Endothelial cell of umbilical vein (primary cell): ENCODE results near the gene ASMTL. TPM values are rescaled to one million over a fixed set of nuclear protein-coding genes. Genes with fewer than 3 reads are reported as not detected.

Experiments
- BruUV-seq: library from RNA; stranded (reverse); fragments of 400-500 nt; replicated peaks from 2 replicates; lab custom pipeline; 2021; lab: Mats Ljungman, UMichigan
- CTCF ChIA-PET: fragments of 300-600, 350-600 bp; sonication (Branson Sonifier 250); formaldehyde crosslinking; loops from one replicate; lab custom pipeline; 2021; ENCODE audit warnings: antibody characterized with exemption, inconsistent platforms; lab: Charles Lee
- POLR2A ChIA-PET: fragments of 300-600, 350-600 bp; sonication (Branson Sonifier 250); formaldehyde crosslinking; loops from one replicate; lab custom pipeline; 2021; ENCODE audit warnings: antibody characterized with exemption, inconsistent platforms; lab: Charles Lee
- DNase-seq: peaks from one replicate; pipeline ENCODE4 v3.0.0-alpha.2; 2011; ENCODE audit warnings: low read depth, low spot score
- FAIRE-seq: peaks from 2 replicates; lab custom pipeline; 2011; peaks lifted over from hg19 to GRCh38; lab: Jason Lieb, UNC
- H2AFZ ChIP-seq: 2 replicates; pipeline ENCODE4 v1.6.0; 2012; ENCODE audit warnings: low read depth, low read length, control low read depth, inconsistent platforms
- H3K27ac ChIP-seq: 2 replicates; pipeline ENCODE4 v1.5.1; 2011; ENCODE audit warnings: low read depth, mild to moderate bottlenecking, control low read depth, low read length, moderate library complexity; ENCODE audit not compliant: insufficient read depth
- H3K27me3 ChIP-seq, 2 experiments: 2 replicates each; pipeline versions ENCODE4 v1.6.0 to v1.6.1; 2011; ENCODE audit warnings: low read length in 2 of 2, mixed read lengths in 1 of 2; ENCODE audit not compliant: control insufficient read depth in 2 of 2, insufficient read depth in 2 of 2
- H3K36me3 ChIP-seq, 2 experiments: 2 replicates in 1 of 2; 3 replicates in 1 of 2; pipeline ENCODE4 v1.5.1; 2011; ENCODE audit warnings: low read length in 2 of 2, mild to moderate bottlenecking in 1 of 2, moderate library complexity in 1 of 2; ENCODE audit not compliant: control insufficient read depth in 2 of 2, insufficient read depth in 2 of 2; ENCODE audit errors: extremely low read depth in 1 of 2
- H3K4me1 ChIP-seq: 3 replicates; pipeline ENCODE4 v1.5.1; 2011; ENCODE audit warnings: mild to moderate bottlenecking, low read length; ENCODE audit not compliant: control insufficient read depth, insufficient read depth; ENCODE audit errors: extremely low read depth
- H3K4me2 ChIP-seq: 2 replicates; pipeline ENCODE4 v1.6.1; 2011; ENCODE audit warnings: low read length, control low read depth, mixed read lengths; ENCODE audit not compliant: insufficient read depth
- H3K4me3 ChIP-seq, 3 experiments: fragments of 200-600 bp in 1 of 3; sonication (generic), shearing (Covaris generic) in 1 of 3; replicated peaks in 1 of 3; 2 replicates each; pipeline ENCODE4 v1.5.1; 2011 to 2016; ENCODE audit warnings: control low read depth in 3 of 3, low read length in 3 of 3, mild to moderate bottlenecking in 2 of 3, inconsistent platforms in 1 of 3, low read depth in 1 of 3, moderate library complexity in 1 of 3; ENCODE audit not compliant: insufficient read depth in 1 of 3
- H3K79me2 ChIP-seq: 2 replicates; pipeline ENCODE4 v1.6.0; 2012; ENCODE audit warnings: low read length, inconsistent platforms; ENCODE audit not compliant: control insufficient read depth, insufficient read depth
- H3K9ac ChIP-seq: replicated peaks from 2 replicates; pipeline ENCODE3; 2011; ENCODE audit warnings: low read length, control low read depth; ENCODE audit not compliant: insufficient read depth; ENCODE audit errors: extremely low read depth
- H3K9me1 ChIP-seq: replicated peaks from 3 replicates; pipeline ENCODE4 v1.6.0; 2011; ENCODE audit warnings: mild to moderate bottlenecking, low read length; ENCODE audit not compliant: control insufficient read depth, insufficient read depth; ENCODE audit errors: extremely low read depth
- H3K9me3 ChIP-seq: replicated peaks from 2 replicates; pipeline ENCODE4 v1.5.1; 2012; ENCODE audit warnings: low read length, inconsistent platforms; ENCODE audit not compliant: control insufficient read depth, insufficient read depth
- H4K20me1 ChIP-seq: replicated peaks from 2 replicates; pipeline ENCODE3; 2011; ENCODE audit warnings: mild to moderate bottlenecking, low read length; ENCODE audit not compliant: control insufficient read depth, insufficient read depth; ENCODE audit errors: extremely low read depth
- CTCF ChIP-seq, 2 donors: IDR thresholded peaks; 1 replicate in 1 of 2; 2 replicates in 1 of 2; pipeline ENCODE4 v1.5.1; 2011; ENCODE audit warnings: low read length in 2 of 2, mild to moderate bottlenecking in 2 of 2, moderate library complexity in 2 of 2, control low read depth in 1 of 2, inconsistent platforms in 1 of 2, low read depth in 1 of 2; ENCODE audit not compliant: insufficient read depth in 1 of 2; ENCODE audit errors: extremely low read depth in 1 of 2
- EZH2 ChIP-seq: IDR thresholded peaks from 2 replicates; pipeline ENCODE4 v1.6.1; 2012; ENCODE audit warnings: borderline replicate concordance, low read depth, mild to moderate bottlenecking, moderate library complexity, low read length, inconsistent platforms; ENCODE audit not compliant: severe bottlenecking
- FOS ChIP-seq: IDR thresholded peaks from 2 replicates; pipeline ENCODE4 v1.6.1; 2011; ENCODE audit warnings: mild to moderate bottlenecking, low read length, moderate library complexity, borderline replicate concordance; ENCODE audit not compliant: insufficient read depth
- GATA2 ChIP-seq: IDR thresholded peaks from 2 replicates; pipeline ENCODE4 v1.7.0; 2011; ENCODE audit warnings: low read depth, mild to moderate bottlenecking, moderate library complexity, mixed read lengths, low read length; ENCODE audit not compliant: insufficient read length, insufficient read depth
- JUN ChIP-seq: IDR thresholded peaks from 2 replicates; pipeline ENCODE4 v1.6.1; 2011; ENCODE audit warnings: borderline replicate concordance, low read depth; ENCODE audit not compliant: insufficient read length, insufficient read depth
- MAX ChIP-seq: IDR thresholded peaks from 2 replicates; pipeline ENCODE4 v1.6.1; 2011; ENCODE audit not compliant: insufficient read depth, insufficient read length
- MYC ChIP-seq: IDR thresholded peaks from one replicate; pipeline ENCODE4 v1.6.1; 2011; ENCODE audit warnings: mild to moderate bottlenecking, low read depth, low read length
- POLR2A ChIP-seq: IDR thresholded peaks from 2 replicates; pipeline ENCODE4 v1.6.1; 2012; ENCODE audit warnings: low read depth, mild to moderate bottlenecking, control low read depth, low read length
- POLR2AphosphoS5 ChIP-seq: IDR thresholded peaks from 2 replicates; pipeline ENCODE4 v1.6.1; 2012; ENCODE audit warnings: low read depth, mild to moderate bottlenecking, control low read depth, low read length, moderate library complexity; ENCODE audit not compliant: insufficient read depth
- dilution Hi-C: fragments of 300-500 bp; cut with MboI; formaldehyde crosslinking; loops from one replicate; pipeline ENCODE4 v1.15.0; 2019; ENCODE audit warnings: low sequenced_read_pairs; ENCODE audit not compliant: extremely low pct_ligation_motif_present
- intact Hi-C: fragments of 100-400 bp; cut with micrococcal nuclease; formaldehyde crosslinking; loops from one replicate; pipeline ENCODE4 v1.10.0; 2022
- polyA plus RNA-seq, 4 experiments: library from polyadenylated mRNA; depleted of rRNA in 3 of 4; stranded (reverse) in 3 of 4; unstranded in 1 of 4; fragments of >200 nt; gene quantifications; 2 replicates each; pipeline versions ENCODE4 v1.2.1 to v1.2.3, GENCODE V29; 2011 to 2012; ENCODE audit warnings: missing spikeins in 1 of 4
- total RNA-seq: library from RNA; stranded (reverse); gene quantifications from 2 replicates; pipeline ENCODE4 v1.2.3, GENCODE V29; 2021

ASMTL gene
- total and polyA plus RNA-seq, 2 donors (not counting 3 experiments of a cell fraction or from before 2014, with no cell fraction given) = 27.1 to 29.9 TPM

- H3K27me3 ChIP-seq = no peaks in the 10 kb centered on the region
- no peaks in the 10 kb centered on the region for H3K9me3 ChIP-seq
- dilution Hi-C loops = no loop called here
- no peak overlapping the region for H3K27ac ChIP-seq
- no peak overlapping the region for H2AFZ ChIP-seq
- BruUV-seq = no TSS peak
- H3K9me1 ChIP-seq = no peaks in the 10 kb centered on the region
- H3K4me1 ChIP-seq = peaks cover 3% of the 10 kb centered on the region
- intact Hi-C loops = no loop called here
- no peaks in the 10 kb centered on the region for H3K79me2 ChIP-seq
- TF ChIP-seq JUN (no peak), CTCF (IDR thresholded peaks at IDR 0.05; ENCODE audit: extremely low read depth in 1 of 2, insufficient read depth in 1 of 2, low read depth in 1 of 2, low read length in 2 of 2) (no peak), MAX (no peak), GATA2 (no peak), POLR2A (no peak), FOS (no peak), EZH2 (no peak), POLR2AphosphoS5 (no peak), MYC (no peak)
- H3K4me3 ChIP-seq = no peak overlapping the region
- DNase-seq = no peak
- H3K9ac ChIP-seq = no peak overlapping the region
- CTCF ChIA-PET = no interaction called here
- POLR2A ChIA-PET = no interaction called here
- H3K4me2 ChIP-seq = no peak overlapping the region
- H3K36me3 ChIP-seq = no peaks in the 10 kb centered on the region
- FAIRE-seq = no peak
- no peaks in the 10 kb centered on the region for H4K20me1 ChIP-seq
Observed at GRCh38 chrX:1485033-1485432, 32.3 kb upstream of the ASMTL start.
